ENCODE results near the gene ANKUB1.

Gene ANKUB1

GRCh38 chr3:149808209-149808829 is 16.0 kb upstream of the ANKUB1 start:
- DNase-seq: peak; percentile 83

GRCh38 chr3:149806171-149806778 is 13.9 kb upstream of the ANKUB1 start:
- DNase-seq: no peak

GRCh38 chr3:149801639-149802038 is 9.3 kb upstream of the ANKUB1 start:
- no peak for DNase-seq

GRCh38 chr3:149801195-149801594 is 8.8 kb upstream of the ANKUB1 start:
- DNase-seq: no peak

GRCh38 chr3:149800693-149801092 is 8.3 kb upstream of the ANKUB1 start:
- DNase-seq: no peak

GRCh38 chr3:149796026-149796425 is 3.7 kb upstream of the ANKUB1 start:
- no peak for DNase-seq

GRCh38 chr3:149790698-149791097 is 1.7 kb downstream of the ANKUB1 start:
- no peak for DNase-seq

- no peak for DNase-seq
Measured at GRCh38 chr3:149790268-149790667, 2.1 kb downstream of the ANKUB1 start.

- peak; percentile 17 for DNase-seq
Measured at GRCh38 chr3:149784064-149784704, 8.2 kb downstream of the ANKUB1 start.

- DNase-seq: no peak
Measured at GRCh38 chr3:149783576-149783975, 8.8 kb downstream of the ANKUB1 start.

- no peak for DNase-seq
Measured at GRCh38 chr3:149781741-149782140, 10.6 kb downstream of the ANKUB1 start.

GRCh38 chr3:149781211-149781610 is 11.1 kb downstream of the ANKUB1 start:
- no peak for DNase-seq

GRCh38 chr3:149777414-149778214 is 14.7 kb downstream of the ANKUB1 start:
- DNase-seq: no peak

GRCh38 chr3:149776170-149776569 is 16.2 kb downstream of the ANKUB1 start:
- DNase-seq: no peak

- DNase-seq: no peak
Measured at GRCh38 chr3:149772861-149773260, 19.5 kb downstream of the ANKUB1 start.

GRCh38 chr3:149771652-149772271 is 20.6 kb downstream of the ANKUB1 start:
- peak; percentile 73 for DNase-seq

GRCh38 chr3:149770246-149770645 is 22.1 kb downstream of the ANKUB1 start:
- DNase-seq: no peak

GRCh38 chr3:149768704-149769103 is 23.6 kb downstream of the ANKUB1 start:
- DNase-seq: no peak

- no peak for DNase-seq
Measured at GRCh38 chr3:149767720-149768119, 24.6 kb downstream of the ANKUB1 start.

- DNase-seq: peak; percentile 43
Measured at GRCh38 chr3:149765762-149766334, 26.5 kb downstream of the ANKUB1 start.

- DNase-seq: no peak
Measured at GRCh38 chr3:149764302-149764701, 28.1 kb downstream of the ANKUB1 start.

GRCh38 chr3:149763565-149764195 is 28.7 kb downstream of the ANKUB1 start:
- DNase-seq: no peak

Data from eye (tissue), 1 donor.